GM12864 (cell line): ENCODE measurements around the gene AIFM2.

Experiments
- DNase-seq: peaks from one replicate; pipeline ENCODE4 v3.0.0-alpha.2; 2011; ENCODE audit warnings: low read depth
- H3K4me3 ChIP-seq: 2 replicates; pipeline ENCODE4 v1.5.1; 2011; ENCODE audit warnings: mild to moderate bottlenecking, low read depth, low read length, control low read depth
- CTCF ChIP-seq: IDR thresholded peaks from 2 replicates; pipeline ENCODE4 v1.5.1; 2011; ENCODE audit warnings: low read depth, mild to moderate bottlenecking, moderate library complexity, low read length, control low read depth, inconsistent platforms; ENCODE audit errors: missing control alignments

Gene AIFM2

GRCh38 chr10:70169649-70170364 is 37.2 kb upstream of the AIFM2 start:
- H3K4me3 ChIP-seq: peak overlapping the region; percentile 91
- DNase-seq: no peak
- no peak for TF ChIP-seq CTCF

- DNase-seq: no peak
- peak overlapping the region; percentile 91; the same call in 1 of the 2 replicates for H3K4me3 ChIP-seq
- TF ChIP-seq CTCF: no peak
Measured at GRCh38 chr10:70169011-70169410, 36.4 kb upstream of the AIFM2 start.

- no peak for TF ChIP-seq CTCF
- DNase-seq: no peak
- H3K4me3 ChIP-seq: no peak overlapping the region; the same call in 1 of the 2 replicates
Measured at GRCh38 chr10:70167246-70167645, 34.6 kb upstream of the AIFM2 start.

- no peak for DNase-seq
- no peak overlapping the region for H3K4me3 ChIP-seq
- TF ChIP-seq CTCF: no peak
Measured at GRCh38 chr10:70166394-70166793, 33.8 kb upstream of the AIFM2 start.

GRCh38 chr10:70164163-70164562 is 31.5 kb upstream of the AIFM2 start:
- no peak overlapping the region for H3K4me3 ChIP-seq
- TF ChIP-seq CTCF: no peak
- no peak for DNase-seq

- TF ChIP-seq CTCF: no peak
- no peak overlapping the region for H3K4me3 ChIP-seq
Measured at GRCh38 chr10:70163448-70163847, 30.8 kb upstream of the AIFM2 start.

GRCh38 chr10:70162892-70163201 is 30.2 kb upstream of the AIFM2 start:
- DNase-seq: no peak
- no peak overlapping the region for H3K4me3 ChIP-seq
- TF ChIP-seq CTCF: no peak

More at GRCh38 chr10:70163448-70163847, 30.8 kb upstream of the AIFM2 start:
- DNase-seq: no peak
